MM.1S (cell line): ENCODE measurements around the gene MEGF6.

Source experiments
- EZH2 ChIP-seq: fragments of 300-600 bp; sonication (generic); optimal IDR thresholded peaks from 2 replicates; pipeline ENCODE3; 2017; ENCODE audit warnings: low read depth, mild to moderate bottlenecking, antibody characterized with exemption, low read length, mixed read lengths
- EZH2phosphoT487 ChIP-seq: fragments of 300-600 bp; sonication (generic); IDR thresholded peaks from 2 replicates; pipeline ENCODE4 v1.6.1; 2018; ENCODE audit warnings: antibody characterized with exemption, low read length
- TF ChIP-seq, protein P1 (sequence below): fragments of 300-600 bp; sonication (generic); IDR thresholded peaks from 2 replicates; pipeline ENCODE4 v1.5.1; 2016; ENCODE audit warnings: antibody characterized with exemption, low read length, mixed read lengths

DNA sequence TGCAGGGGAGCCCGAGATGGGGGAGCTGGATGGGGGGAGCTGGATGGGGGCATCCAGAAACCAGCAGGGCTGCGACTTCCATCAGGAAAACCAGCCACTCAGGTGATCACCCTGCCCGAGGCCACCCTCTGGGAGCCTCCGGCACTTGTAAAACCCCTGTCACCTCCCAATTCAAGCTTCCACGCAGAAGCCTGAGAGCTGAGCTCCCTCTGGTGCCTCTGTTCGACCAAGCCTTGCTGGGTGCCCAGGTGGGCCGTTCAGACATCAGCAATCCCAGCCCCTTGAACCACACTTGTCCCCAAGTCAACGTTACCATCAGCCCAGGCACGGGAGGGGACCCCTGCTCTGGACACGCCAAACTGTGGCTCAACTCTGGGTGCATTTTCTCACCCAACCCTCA, 59.6 kb downstream of the MEGF6 start:
- TF ChIP-seq, protein P1, sequence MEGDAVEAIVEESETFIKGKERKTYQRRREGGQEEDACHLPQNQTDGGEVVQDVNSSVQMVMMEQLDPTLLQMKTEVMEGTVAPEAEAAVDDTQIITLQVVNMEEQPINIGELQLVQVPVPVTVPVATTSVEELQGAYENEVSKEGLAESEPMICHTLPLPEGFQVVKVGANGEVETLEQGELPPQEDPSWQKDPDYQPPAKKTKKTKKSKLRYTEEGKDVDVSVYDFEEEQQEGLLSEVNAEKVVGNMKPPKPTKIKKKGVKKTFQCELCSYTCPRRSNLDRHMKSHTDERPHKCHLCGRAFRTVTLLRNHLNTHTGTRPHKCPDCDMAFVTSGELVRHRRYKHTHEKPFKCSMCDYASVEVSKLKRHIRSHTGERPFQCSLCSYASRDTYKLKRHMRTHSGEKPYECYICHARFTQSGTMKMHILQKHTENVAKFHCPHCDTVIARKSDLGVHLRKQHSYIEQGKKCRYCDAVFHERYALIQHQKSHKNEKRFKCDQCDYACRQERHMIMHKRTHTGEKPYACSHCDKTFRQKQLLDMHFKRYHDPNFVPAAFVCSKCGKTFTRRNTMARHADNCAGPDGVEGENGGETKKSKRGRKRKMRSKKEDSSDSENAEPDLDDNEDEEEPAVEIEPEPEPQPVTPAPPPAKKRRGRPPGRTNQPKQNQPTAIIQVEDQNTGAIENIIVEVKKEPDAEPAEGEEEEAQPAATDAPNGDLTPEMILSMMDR: no peak
- no peak for TF ChIP-seq EZH2
- TF ChIP-seq EZH2phosphoT487: no peak
